GM10266 (cell line): ENCODE data around the gene NFX1.
"Not testable (repeated sequence)": the region's sequence is repeated elsewhere in the genome, so short reads cannot be mapped to it uniquely, and the experiment has no call there.

Experiments
- DNase-seq: peaks from one replicate; pipeline ENCODE4 v3.0.0; 2012; ENCODE audit errors: extremely low spot score
- TF ChIP-seq, protein P1 (sequence below): IDR thresholded peaks from 2 replicates; pipeline ENCODE4 v1.5.1; 2012; ENCODE audit warnings: mild to moderate bottlenecking, low read depth; ENCODE audit not compliant: control insufficient read depth, insufficient read depth; ENCODE audit errors: missing control alignments

The NFX1 gene

DNA sequence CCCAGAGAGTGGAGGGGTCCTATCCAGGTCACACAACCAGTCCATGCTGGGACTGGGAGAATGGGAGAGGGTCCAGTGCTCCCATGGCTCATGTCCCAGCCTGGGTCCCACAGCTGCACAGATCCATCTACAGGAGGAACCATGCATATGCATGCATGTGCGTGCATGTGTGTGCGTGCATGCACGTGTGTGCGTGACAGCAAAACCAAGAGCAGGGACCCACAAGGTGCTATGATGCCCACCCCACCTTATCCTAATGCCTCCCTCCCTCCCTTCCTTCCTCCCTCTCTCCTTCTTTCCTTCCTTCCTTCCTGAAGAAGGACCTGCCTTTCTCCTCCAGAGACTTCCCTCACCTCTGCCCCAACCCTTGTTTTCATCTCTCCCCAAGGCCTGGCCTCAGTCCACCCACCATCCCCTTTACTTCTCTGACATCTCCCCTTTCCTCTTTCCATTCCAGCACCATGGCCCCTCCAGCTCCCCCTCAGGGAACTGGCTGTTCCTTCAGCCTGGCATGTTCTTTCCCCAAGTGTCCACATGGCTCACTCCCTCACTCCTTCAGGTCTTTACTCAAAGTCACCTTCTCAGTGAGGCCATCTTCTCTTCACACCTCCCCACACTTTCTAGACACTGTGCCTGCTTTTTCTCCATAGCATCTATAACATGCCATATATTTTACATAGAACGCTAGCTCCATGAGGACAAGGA is 90.2 kb downstream of the NFX1 start:
- TF ChIP-seq, protein P1, sequence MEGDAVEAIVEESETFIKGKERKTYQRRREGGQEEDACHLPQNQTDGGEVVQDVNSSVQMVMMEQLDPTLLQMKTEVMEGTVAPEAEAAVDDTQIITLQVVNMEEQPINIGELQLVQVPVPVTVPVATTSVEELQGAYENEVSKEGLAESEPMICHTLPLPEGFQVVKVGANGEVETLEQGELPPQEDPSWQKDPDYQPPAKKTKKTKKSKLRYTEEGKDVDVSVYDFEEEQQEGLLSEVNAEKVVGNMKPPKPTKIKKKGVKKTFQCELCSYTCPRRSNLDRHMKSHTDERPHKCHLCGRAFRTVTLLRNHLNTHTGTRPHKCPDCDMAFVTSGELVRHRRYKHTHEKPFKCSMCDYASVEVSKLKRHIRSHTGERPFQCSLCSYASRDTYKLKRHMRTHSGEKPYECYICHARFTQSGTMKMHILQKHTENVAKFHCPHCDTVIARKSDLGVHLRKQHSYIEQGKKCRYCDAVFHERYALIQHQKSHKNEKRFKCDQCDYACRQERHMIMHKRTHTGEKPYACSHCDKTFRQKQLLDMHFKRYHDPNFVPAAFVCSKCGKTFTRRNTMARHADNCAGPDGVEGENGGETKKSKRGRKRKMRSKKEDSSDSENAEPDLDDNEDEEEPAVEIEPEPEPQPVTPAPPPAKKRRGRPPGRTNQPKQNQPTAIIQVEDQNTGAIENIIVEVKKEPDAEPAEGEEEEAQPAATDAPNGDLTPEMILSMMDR: no peak
- DNase-seq: no peak

- TF ChIP-seq, protein P1: no peak
- no peak for DNase-seq
Measured at GRCh38 chr9:33381231-33381791, 91.0 kb downstream of the NFX1 start.

GRCh38 chr9:33382397-33382796 is 92.1 kb downstream of the NFX1 start:
- not testable (repeated sequence) for DNase-seq

- not testable (repeated sequence) for DNase-seq
Measured at GRCh38 chr9:33383396-33383795, 93.1 kb downstream of the NFX1 start.

GRCh38 chr9:33385536-33385935 is 95.2 kb downstream of the NFX1 start:
- DNase-seq: not testable (repeated sequence)

- not testable (repeated sequence) for DNase-seq
Measured at GRCh38 chr9:33385979-33386640, 95.8 kb downstream of the NFX1 start.

DNA sequence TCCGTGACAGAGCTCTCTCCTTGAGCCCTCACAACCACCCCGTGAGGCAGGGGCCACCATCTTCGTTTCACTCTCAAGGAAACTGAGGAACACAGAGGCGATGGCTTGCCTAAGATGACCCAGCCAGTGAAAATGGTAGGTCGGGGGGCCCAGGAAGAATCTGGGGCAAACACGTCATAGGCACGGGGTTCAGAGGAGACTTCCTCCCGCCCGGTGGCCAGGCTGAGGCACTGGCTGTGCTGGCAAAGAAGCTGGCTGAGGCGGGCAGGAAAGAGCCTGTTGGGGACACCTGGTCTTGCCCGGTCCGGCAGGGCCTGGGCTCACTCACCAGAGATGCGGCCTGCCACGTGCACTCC is 96.3 kb downstream of the NFX1 start:
- DNase-seq: not testable (repeated sequence)

- not testable (repeated sequence) for DNase-seq
Measured at GRCh38 chr9:33386998-33387397, 96.7 kb downstream of the NFX1 start.

GRCh38 chr9:33388110-33388994 is 98.0 kb downstream of the NFX1 start:
- DNase-seq: no peak
- TF ChIP-seq, protein P1: no peak

DNA sequence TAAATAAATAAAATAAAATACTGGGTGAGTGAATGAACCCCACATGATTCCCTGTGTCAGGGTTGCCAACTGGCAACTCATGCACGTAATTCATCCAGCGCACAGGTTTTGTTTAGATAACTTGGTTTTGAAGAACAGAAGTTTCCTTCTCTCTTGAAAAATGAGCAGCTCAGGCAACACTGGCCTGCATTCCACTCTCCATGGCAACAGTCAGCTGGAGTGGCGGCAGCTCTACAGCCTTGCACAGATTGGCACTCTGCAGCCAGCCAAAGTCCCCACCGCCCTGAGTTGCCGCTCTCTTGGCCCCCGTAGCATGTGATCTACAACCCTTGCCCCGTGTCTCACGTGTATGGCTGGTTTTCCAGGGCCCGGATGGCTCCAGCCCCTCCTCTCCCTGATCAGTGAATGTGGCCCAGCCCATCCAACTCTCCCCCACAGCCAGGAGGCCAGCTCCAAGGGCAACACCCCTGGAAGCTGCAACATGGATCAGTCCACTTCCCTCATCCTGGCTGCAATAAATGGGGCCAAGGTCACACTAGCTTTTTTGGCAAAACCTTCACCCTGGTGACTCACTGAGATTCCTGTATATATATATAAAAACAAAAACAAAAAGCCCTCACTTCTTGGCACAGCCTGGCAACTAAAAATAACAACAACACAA is 100.9 kb downstream of the NFX1 start:
- not testable (repeated sequence) for DNase-seq

DNA sequence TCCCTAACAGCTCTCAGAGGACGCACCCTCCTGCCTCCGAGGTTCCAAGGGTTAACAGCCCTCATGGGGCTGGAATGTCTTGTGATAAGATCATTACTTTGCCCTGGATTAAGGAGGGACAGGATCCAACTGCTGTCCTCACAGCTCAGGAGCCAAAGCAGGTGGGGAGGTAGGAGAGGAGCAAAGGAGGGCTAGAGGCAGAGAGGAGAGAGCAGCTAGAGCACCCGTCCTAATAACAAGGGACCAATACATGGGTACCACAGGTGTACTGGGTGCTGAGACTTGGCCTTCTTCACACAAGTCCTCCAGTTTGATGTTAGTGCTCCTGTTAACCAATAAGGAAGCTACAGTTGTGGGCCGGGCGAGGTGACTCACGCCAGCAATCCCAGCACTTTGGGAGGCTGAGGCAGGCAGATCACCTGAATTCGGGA is 102.3 kb downstream of the NFX1 start:
- DNase-seq: not testable (repeated sequence)
